Ovary (tissue), 9 donors: Measurements from ENCODE around the gene HSD17B3. TPM values are rescaled to one million over a fixed set of nuclear protein-coding genes. Genes with fewer than 3 reads are reported as not detected.

ENCODE experiments used
- DNase-seq, 5 donors: peaks; one replicate each; pipeline ENCODE4 v3.0.0-alpha.2; 2019 to 2020
- H3K27ac ChIP-seq, 2 donors: fragments of 200-600 bp; one replicate each; pipeline versions ENCODE4 v1.5.1 to v1.8.0; 2019 to 2022
- H3K27me3 ChIP-seq: fragments of 200-600 bp; one replicate; pipeline ENCODE4 v1.8.0; 2022
- H3K36me3 ChIP-seq: fragments of 200-600 bp; sonication (generic); one replicate; pipeline ENCODE4 v1.5.1; 2019
- H3K4me1 ChIP-seq: one replicate; pipeline ENCODE4 v1.8.1; 2013; ENCODE audit warnings: mild to moderate bottlenecking, moderate library complexity; ENCODE audit not compliant: insufficient read depth
- H3K4me3 ChIP-seq: fragments of 200-600 bp; sonication (generic); one replicate; pipeline ENCODE4 v1.5.1; 2017
- H3K9me3 ChIP-seq, 2 donors: fragments of 200-600 bp in 1 of 2; sonication (generic) in 1 of 2; one replicate each; pipeline versions ENCODE4 v1.5.1 to v1.8.1; 2013 to 2019; ENCODE audit warnings: mild to moderate bottlenecking in 1 of 2, moderate library complexity in 1 of 2
- CTCF ChIP-seq, 3 donors: fragments of 450-650 bp in 2 of 3; fragments of 200-600 bp in 1 of 3; IDR thresholded peaks; one replicate each; pipeline versions ENCODE4 v1.5.1 to v1.8.0; 2016 to 2022; ENCODE audit warnings: antibody characterized with exemption in 3 of 3, mild to moderate bottlenecking in 1 of 3
- EP300 ChIP-seq: sonication (generic); formaldehyde crosslinking; IDR thresholded peaks from one replicate; pipeline ENCODE4 v1.6.1; 2017; ENCODE audit warnings: antibody characterized with exemption
- POLR2A ChIP-seq: fragments of 450-650 bp; IDR thresholded peaks from one replicate; pipeline ENCODE4 v1.6.1; 2017; ENCODE audit warnings: antibody characterized with exemption, mild to moderate bottlenecking, moderate library complexity
- WGBS, 3 donors: extraction: QIAGEN DNeasy Blood & Tissue Kit in 1 of 3; methylation state at CpG; one replicate each; pipeline versions ENCODE4 v1.1.5 to v1.1.7; 2013 to 2017; 5-methylcytosine and 5-hydroxymethylcytosine counted together
- intact Hi-C, 4 donors: fragments of 100-400 bp; cut with DNase I; formaldehyde crosslinking; loops; one replicate each; pipeline versions ENCODE4 v1.11.0 to v1.15.1; 2022 to 2023
- polyA plus RNA-seq, 2 donors: library from polyadenylated mRNA; stranded (reverse); fragments of 200-250 nt in 1 of 2; fragments of 350-450 nt in 1 of 2; fragmentation: Illumina TruSeq in 1 of 2; extraction: RNeasy Lipid Tissue Mini Kit (QIAGEN cat#74804) in 1 of 2; gene quantifications; one replicate each; pipeline ENCODE4 v1.2.3, GENCODE V29; 2013 to 2014
- total RNA-seq, 7 donors: library from RNA; depleted of rRNA in 2 of 7; stranded (reverse); fragments of >200 nt in 2 of 7; fragmentation: NEBNext Ultra II Directional in 3 of 7; extraction: Animal tissue kit (Norgen Biotek cat#: 25700) in 3 of 7; gene quantifications; one replicate each; pipeline versions ENCODE4 v1.1.0 to v1.2.4, GENCODE V29; 2016 to 2023
- donor health status: DM: no; HTN: no; CAD: no; lungs with moderate emphysema.
- donor health status: DM: no; HTN: no; CAD: no.
- donor health status: Bipolar disorder and iron deficiency.
- donor health status: DM: yes; HTN: yes; CAD: no.
- donor health status: DM: no; HTN: no; CAD: no.
- donor health status: DM: yes; HTN: yes; CAD: no.

Gene HSD17B3
- total and polyA plus RNA-seq, 9 donors: 0.51 to 2.0 (median 0.69) TPM; not detected in 2

DNA sequence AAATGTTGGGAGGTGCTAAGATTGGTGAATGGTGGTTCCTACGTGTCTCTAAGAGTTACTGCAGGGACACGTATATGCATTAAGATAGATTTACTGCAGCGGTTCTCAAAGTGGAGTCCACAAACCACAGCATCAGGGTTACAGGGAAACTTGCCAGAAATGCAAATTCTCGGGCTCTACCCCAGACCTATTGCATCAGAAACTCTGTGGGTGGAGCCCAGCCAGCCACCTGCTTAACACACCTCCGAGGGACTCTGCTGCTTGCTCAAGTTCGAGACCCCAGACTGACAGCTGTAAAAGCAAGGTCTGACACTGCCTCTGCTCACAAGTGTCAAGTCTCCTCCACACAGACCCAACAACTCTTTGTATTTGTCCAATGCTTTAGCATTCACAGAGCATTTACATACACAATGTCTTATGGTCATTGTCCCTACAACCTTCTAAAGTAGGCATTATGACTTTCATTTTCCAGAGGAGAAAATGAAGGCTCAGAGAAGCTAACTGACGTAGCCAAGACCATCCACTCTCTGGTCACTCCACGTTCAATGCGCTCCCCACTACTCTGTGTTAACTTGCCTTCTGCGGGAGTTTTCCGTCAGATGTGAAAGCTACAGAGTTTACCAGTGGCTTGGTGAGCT is 48.8 kb downstream of the HSD17B3 start:
- TF ChIP-seq EP300: no peak
- H3K4me1 ChIP-seq: no peaks in the 10 kb centered on the region
- 62 to 81% (median 68%) methylated on average over 11 of the region's 11 CpGs for WGBS, 3 donors
- H3K36me3 ChIP-seq: no peaks in the 10 kb centered on the region
- H3K27me3 ChIP-seq: no peaks in the 10 kb centered on the region
- H3K9me3 ChIP-seq: no peaks in the 10 kb centered on the region
- intact Hi-C loops: no loop called here
- H3K27ac ChIP-seq: no peak overlapping the region
- H3K4me3 ChIP-seq: no peak overlapping the region
- DNase-seq: no peak

DNA sequence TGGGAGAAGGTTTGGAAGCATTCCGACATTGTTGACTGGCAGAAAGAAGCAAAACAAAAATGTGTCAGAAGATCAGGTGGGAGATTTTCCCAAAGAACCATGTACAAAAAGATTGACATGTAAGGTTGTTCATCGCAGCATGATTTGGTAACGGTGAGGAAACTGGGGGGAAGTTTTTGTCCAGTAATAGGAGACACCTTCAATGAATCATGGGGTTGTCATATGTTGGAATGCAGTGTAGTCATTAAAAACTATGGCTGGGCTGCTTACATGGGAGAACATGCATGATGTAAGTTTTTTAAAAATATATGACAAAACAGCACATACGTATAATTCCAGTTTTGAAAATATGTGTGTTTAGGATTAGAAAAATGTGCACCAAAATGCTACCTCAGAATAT is 50.5 kb downstream of the HSD17B3 start:
- Histone ChIP-seq H3K4me1 (no peaks in the 10 kb centered on the region), H3K9me3 (no peaks in the 10 kb centered on the region), H3K4me3 (no peak overlapping the region), H3K36me3 (no peaks in the 10 kb centered on the region), H3K27me3 (no peaks in the 10 kb centered on the region), H3K27ac (no peak overlapping the region)
- TF ChIP-seq POLR2A: no peak
- TF ChIP-seq EP300: no peak
- TF ChIP-seq CTCF (IDR thresholded peaks at IDR 0.05): no peak
- no peak for DNase-seq
- intact Hi-C loops: no loop called here
- WGBS, 3 donors: 91 to 96% (median 94%) methylated on average over 4 of the region's 4 CpGs

DNA sequence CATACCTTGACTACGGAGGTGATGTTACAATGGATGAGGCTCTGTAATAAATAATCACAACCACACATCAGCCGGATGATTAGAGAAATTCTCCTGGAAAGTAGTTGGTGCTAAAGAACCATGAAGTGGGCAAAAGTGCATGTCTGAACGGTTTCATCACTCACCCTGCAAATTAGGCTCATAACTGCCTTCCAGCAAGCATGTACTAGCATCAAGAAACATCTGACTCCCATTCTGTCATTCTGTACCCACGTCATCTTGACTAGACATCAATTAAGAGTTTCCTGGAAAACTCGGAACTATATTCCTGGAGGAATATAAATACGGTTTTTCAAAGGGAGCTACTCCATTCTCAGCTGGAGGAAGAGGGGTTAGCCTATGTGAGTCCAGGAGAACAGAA is 52.2 kb downstream of the HSD17B3 start:
- intact Hi-C loops: loop anchor here in 1 of 4 donors (10.0 kb wide), 1 partner anchor 65 kb away; no protein-coding TSS in a partner anchor
- no peaks in the 10 kb centered on the region for H3K4me1 ChIP-seq
- 79 to 89% (median 82%) methylated on average over 6 of the region's 6 CpGs for WGBS, 3 donors
- no peak overlapping the region for H3K4me3 ChIP-seq
- no peak for DNase-seq
- no peaks in the 10 kb centered on the region for H3K9me3 ChIP-seq
- H3K36me3 ChIP-seq: no peaks in the 10 kb centered on the region
- H3K27me3 ChIP-seq: no peaks in the 10 kb centered on the region
- TF ChIP-seq EP300: no peak
- no peak for TF ChIP-seq CTCF (IDR thresholded peaks at IDR 0.05)
- TF ChIP-seq POLR2A: no peak
- H3K27ac ChIP-seq: no peak overlapping the region

- Histone ChIP-seq H3K27ac (no peak overlapping the region), H3K36me3 (no peaks in the 10 kb centered on the region), H3K27me3 (no peaks in the 10 kb centered on the region), H3K4me1 (no peaks in the 10 kb centered on the region), H3K9me3 (no peaks in the 10 kb centered on the region), H3K4me3 (no peak overlapping the region)
- intact Hi-C loops: loop anchor here in 1 of 4 donors (10.0 kb wide), 1 partner anchor 69 kb away; no protein-coding TSS in a partner anchor
- no peak for TF ChIP-seq EP300
- TF ChIP-seq CTCF (IDR thresholded peaks at IDR 0.05): no peak
- no peak for TF ChIP-seq POLR2A
- 41 to 52% (median 51%) methylated on average over 8 of the region's 8 CpGs for WGBS, 3 donors
- DNase-seq: no peak
These were observed 55.7 kb downstream of the HSD17B3 start for GRCh38 chr9:96246267-96246671.

- Histone ChIP-seq H3K4me1 (no peaks in the 10 kb centered on the region), H3K27ac (no peak overlapping the region), H3K9me3 (no peaks in the 10 kb centered on the region), H3K36me3 (no peaks in the 10 kb centered on the region), H3K4me3 (no peak overlapping the region), H3K27me3 (no peaks in the 10 kb centered on the region)
- DNase-seq: no peak
- intact Hi-C loops: loop anchor here in 1 of 4 donors (10.0 kb wide), 1 partner anchor 69 kb away; no protein-coding TSS in a partner anchor
- WGBS, 3 donors: 82 to 86% (median 85%) methylated on average over 7 of the region's 7 CpGs
- TF ChIP-seq EP300: no peak
- no peak for TF ChIP-seq CTCF (IDR thresholded peaks at IDR 0.05)
- TF ChIP-seq POLR2A: no peak
These were observed 56.6 kb downstream of the HSD17B3 start for GRCh38 chr9:96245399-96245798.
